ENCODE results near the gene CGN.

GRCh38 chr1:151563376-151563775, 52.2 kb downstream of the CGN start:
- no peak for TF ChIP-seq CTCF (IDR thresholded peaks at IDR 0.05)
- TF ChIP-seq POLR2A (IDR thresholded peaks at IDR 0.05), result no peak
